IMR-90 (cell line): ENCODE results near the gene UBQLN1. TPM values are rescaled to one million over a fixed set of nuclear protein-coding genes. Genes with fewer than 3 reads are reported as not detected.

ENCODE experiments used
- ATAC-seq: fragments of 200-7000 bp; cut with Tn5 transposase; 2 replicates; pipeline ENCODE4 v1.9.1; 2020; ENCODE audit warnings: low read depth, mild to moderate bottlenecking, moderate library complexity
- Bru-seq: library from RNA; stranded (reverse); fragments of 400-500 nt; gene quantifications from one replicate; lab custom pipeline; 2021; lab: Mats Ljungman, UMichigan
- BruChase-seq, 2 experiments: library from RNA; stranded (reverse); fragments of 400-500 nt; gene quantifications; one replicate each; lab custom pipeline; 2021; lab: Mats Ljungman, UMichigan
- BruUV-seq: library from RNA; stranded (reverse); fragments of 400-500 nt; replicated peaks from 2 replicates; lab custom pipeline; 2021; lab: Mats Ljungman, UMichigan
- CTCF ChIA-PET: fragments of 300-600 bp; formaldehyde crosslinking; extraction: SDS; loops from one replicate; lab custom pipeline; 2021; ENCODE audit warnings: antibody characterized with exemption; lab: Yijun Ruan, JAX
- POLR2A ChIA-PET: fragments of 300-600 bp; sonication (Branson Sonifier 250); formaldehyde crosslinking; loops from one replicate; lab custom pipeline; 2022; ENCODE audit warnings: antibody characterized with exemption; ENCODE audit not compliant: unreplicated experiment; lab: Charles Lee
- DNase-seq: peaks from one replicate; pipeline ENCODE4 v3.0.0; 2013
- H2AFZ ChIP-seq: replicated peaks from 2 replicates; pipeline ENCODE3; 2013; ENCODE audit warnings: low read length, mild to moderate bottlenecking; ENCODE audit not compliant: poor library complexity
- H2AK5ac ChIP-seq: 2 replicates; pipeline ENCODE4 v1.6.1; 2013; ENCODE audit warnings: low read depth, low read length, inconsistent platforms
- H2AK9ac ChIP-seq: replicated peaks from 2 replicates; pipeline ENCODE3; 2013; ENCODE audit warnings: mild to moderate bottlenecking, low read depth, low read length, moderate library complexity; ENCODE audit not compliant: poor library complexity
- H2BK120ac ChIP-seq: 2 replicates; pipeline ENCODE4 v1.6.1; 2013; ENCODE audit warnings: low read depth, low read length, inconsistent platforms
- H2BK15ac ChIP-seq: 3 replicates; pipeline ENCODE4 v1.6.1; 2013; ENCODE audit warnings: low read depth, low read length, inconsistent platforms
- H2BK20ac ChIP-seq: 2 replicates; pipeline ENCODE4 v1.6.1; 2013; ENCODE audit warnings: low read depth, mild to moderate bottlenecking, inconsistent platforms, low read length, moderate library complexity
- H2BK5ac ChIP-seq: 2 replicates; pipeline ENCODE4 v1.6.1; 2013; ENCODE audit warnings: mild to moderate bottlenecking, low read depth, low read length, inconsistent platforms; ENCODE audit not compliant: poor library complexity, severe bottlenecking
- H3K14ac ChIP-seq: replicated peaks from 2 replicates; pipeline ENCODE4 v1.6.1; 2013; ENCODE audit warnings: low read depth, low read length, inconsistent platforms
- H3K18ac ChIP-seq: 2 replicates; pipeline ENCODE4 v1.6.1; 2013; ENCODE audit warnings: low read depth, low read length, control low read depth
- H3K23ac ChIP-seq: 2 replicates; pipeline ENCODE4 v1.6.1; 2013; ENCODE audit warnings: low read depth, low read length, inconsistent platforms
- H3K27ac ChIP-seq: 2 replicates; pipeline ENCODE4 v1.5.1; 2013; ENCODE audit warnings: mild to moderate bottlenecking, control low read depth, low read length; ENCODE audit not compliant: insufficient read depth
- H3K27me3 ChIP-seq: 2 replicates; pipeline ENCODE4 v1.6.1; 2013; ENCODE audit warnings: low read length; ENCODE audit not compliant: control insufficient read depth, insufficient read depth
- H3K36me3 ChIP-seq: 2 replicates; pipeline ENCODE4 v1.6.1; 2013; ENCODE audit warnings: low read length, mixed read lengths; ENCODE audit not compliant: control insufficient read depth, insufficient read depth
- H3K4ac ChIP-seq: 2 replicates; pipeline ENCODE4 v1.6.1; 2013; ENCODE audit warnings: low read depth, low read length, inconsistent platforms
- H3K4me1 ChIP-seq: 2 replicates; pipeline ENCODE4 v1.6.1; 2013; ENCODE audit warnings: low read length, mixed read lengths; ENCODE audit not compliant: control insufficient read depth, insufficient read depth
- H3K4me2 ChIP-seq: 2 replicates; pipeline ENCODE4 v1.6.1; 2013; ENCODE audit warnings: low read depth, mild to moderate bottlenecking, control low read depth, low read length, moderate library complexity
- H3K4me3 ChIP-seq: 2 replicates; pipeline ENCODE4 v1.5.1; 2013; ENCODE audit warnings: low read depth, mild to moderate bottlenecking, control low read depth, low read length, moderate library complexity; ENCODE audit not compliant: insufficient read depth
- H3K56ac ChIP-seq: 2 replicates; pipeline ENCODE4 v1.6.1; 2013; ENCODE audit warnings: low read length, inconsistent platforms; ENCODE audit not compliant: insufficient read depth; ENCODE audit errors: extremely low read depth
- H3K79me1 ChIP-seq, 2 experiments: 2 replicates each; pipeline ENCODE4 v1.6.1; 2013; ENCODE audit warnings: low read length in 2 of 2, inconsistent platforms in 1 of 2, low read depth in 1 of 2
- H3K9ac ChIP-seq: 2 replicates; pipeline ENCODE4 v1.6.1; 2013; ENCODE audit warnings: low read depth, low read length, control low read depth
- H3K9me1 ChIP-seq: 2 replicates; pipeline ENCODE4 v1.6.1; 2013; ENCODE audit warnings: low read length, inconsistent platforms; ENCODE audit not compliant: insufficient read depth
- H3K9me3 ChIP-seq: 2 replicates; pipeline ENCODE4 v1.6.1; 2013; ENCODE audit warnings: low read length; ENCODE audit not compliant: control insufficient read depth, insufficient read depth
- H4K20me1 ChIP-seq: 2 replicates; pipeline ENCODE4 v1.6.1; 2013; ENCODE audit warnings: low read length, inconsistent platforms; ENCODE audit not compliant: insufficient read depth
- H4K5ac ChIP-seq: 2 replicates; pipeline ENCODE4 v1.6.1; 2013; ENCODE audit warnings: mild to moderate bottlenecking, low read depth, low read length, control low read depth
- H4K8ac ChIP-seq, 2 experiments: 2 replicates each; pipeline ENCODE4 v1.6.1; 2013; ENCODE audit warnings: low read depth in 2 of 2, low read length in 2 of 2, control low read depth in 1 of 2, inconsistent platforms in 1 of 2
- H4K91ac ChIP-seq: 2 replicates; pipeline ENCODE4 v1.6.1; 2013; ENCODE audit warnings: low read depth, low read length, inconsistent platforms; ENCODE audit not compliant: insufficient read depth
- CEBPB ChIP-seq: IDR thresholded peaks from 2 replicates; pipeline ENCODE4 v1.6.1; 2012; ENCODE audit warnings: low read depth, low read length, improper control_type of control experiment
- CHD1 ChIP-seq: IDR thresholded peaks from 2 replicates; pipeline ENCODE4 v1.6.1; 2012; ENCODE audit warnings: low read depth, low read length, improper control_type of control experiment
- ELK1 ChIP-seq: fragments of 150-350 bp; IDR thresholded peaks from 2 replicates; pipeline ENCODE4 v1.6.1; 2016; ENCODE audit warnings: low read depth, mild to moderate bottlenecking, low read length, moderate library complexity, borderline replicate concordance
- FOS ChIP-seq: fragments of 150-350 bp; IDR thresholded peaks from 2 replicates; pipeline ENCODE4 v1.6.1; 2016; ENCODE audit warnings: low read depth, low read length
- MAZ ChIP-seq: IDR thresholded peaks from 2 replicates; pipeline ENCODE4 v1.6.1; 2012; ENCODE audit warnings: low read depth, mild to moderate bottlenecking, low read length, improper control_type of control experiment, moderate library complexity, borderline replicate concordance
- MXI1 ChIP-seq: IDR thresholded peaks from 2 replicates; pipeline ENCODE4 v1.6.1; 2012; ENCODE audit warnings: low read depth, mild to moderate bottlenecking, low read length, moderate library complexity, borderline replicate concordance
- NFE2L2 ChIP-seq: fragments of 150-350 bp; IDR thresholded peaks from 2 replicates; pipeline ENCODE4 v1.6.1; 2016; ENCODE audit warnings: low read depth, mild to moderate bottlenecking, low read length
- POLR2A ChIP-seq: IDR thresholded peaks from 2 replicates; pipeline ENCODE4 v1.6.1; 2012; ENCODE audit warnings: mild to moderate bottlenecking, low read depth, low read length
- WGBS, 2 experiments: methylation state at CpG; one replicate each; pipeline versions ENCODE4 v1.1.5 to v1.1.7; 2013; ENCODE audit warnings: missing lambda C conversion rate in 2 of 2; ENCODE audit not compliant: insufficient read length in 1 of 2; ENCODE audit errors: extremely low coverage in 2 of 2; 5-methylcytosine and 5-hydroxymethylcytosine counted together
- dilution Hi-C: fragments of 300-500 bp; cut with HindIII; formaldehyde crosslinking; loops from one replicate; pipeline ENCODE4 v1.14.3; 2018; ENCODE audit warnings: low sequenced_read_pairs; ENCODE audit not compliant: unreplicated experiment
- in situ Hi-C: fragments of 300-500 bp; cut with MboI; formaldehyde crosslinking; loops from 3 replicates; pipeline ENCODE4 v1.14.3; 2019; ENCODE audit warnings: low sequenced_read_pairs, inconsistent platforms, mixed read lengths
- intact Hi-C: fragments of 100-400 bp; cut with micrococcal nuclease; formaldehyde crosslinking; loops from 2 replicates; pipeline ENCODE4 v1.10.0; 2022
- long read RNA-seq: library from polyadenylated mRNA; unstranded; transcript quantifications from one replicate; pipeline ENCODE4 v2.0.0, GENCODE V29; 2021; ENCODE audit not compliant: unreplicated experiment
- polyA plus RNA-seq, 3 experiments: library from polyadenylated mRNA; depleted of rRNA; stranded (reverse); fragments of >200 nt; gene quantifications; 2 replicates each; pipeline ENCODE4 v1.2.3, GENCODE V29; 2012; ENCODE audit warnings: low replicate concordance in 1 of 3
- total RNA-seq: library from RNA; depleted of rRNA; stranded (reverse); fragments of >200 nt; gene quantifications from 2 replicates; pipeline ENCODE4 v1.2.3, GENCODE V29; 2012; rRNA removed

Gene UBQLN1
- total RNA-seq = 129 and 164 TPM in 2 replicates
- 66.4 and 74.3 TPM in 2 replicates for polyA plus RNA-seq (2012; rRNA removed)
- 29.3 and 30.0 TPM in 2 replicates for polyA plus RNA-seq (2012; cell fraction: cytosol; rRNA removed)
- polyA plus RNA-seq (2012; cell fraction: nucleus; rRNA removed; ENCODE audit: low replicate concordance) = 15.1 and 50.0 TPM in 2 replicates
- percentile 91 among the genes with signal in this experiment for Bru-seq, nascent RNA
- percentile 87 among the genes with signal in this experiment for BruChase-seq, experiment 1, labeled RNA remaining after a 6-hour chase
- percentile 87 among the genes with signal in this experiment for BruChase-seq, experiment 2, labeled RNA remaining after a 2-hour chase
- long read RNA-seq, full-length matches to known transcripts = 23 of 36 reads
- long read RNA-seq, partial matches to known transcripts = 1 of 36 reads
- long read RNA-seq, other reads (novel, unspliced or antisense) = 12 of 36 reads

GRCh38 chr9:83707768-83708514 lies at the start of gene UBQLN1:
Gene UBQLN1 (minus strand): TSS chr9:83707958. CDS start chr9:83707679, 279 bp downstream.
- DNase-seq = peak; percentile 94
- H2BK120ac ChIP-seq = peak within 1 kb of the TSS; percentile 98
- H3K18ac ChIP-seq = peak within 1 kb of the TSS; percentile 99
- dilution Hi-C loops (no loop called here), intact Hi-C loops (loop anchor here (5.0 to 10.0 kb wide), 2 partner anchors 109 to 277 kb away; partner anchors contain the start of genes GKAP1, HNRNPK and RMI1), in situ Hi-C loops (no loop called here)
- peak within 1 kb of the TSS; percentile 92 for H2AK9ac ChIP-seq
- no TSS peak for BruUV-seq
- H3K56ac ChIP-seq = peak within 1 kb of the TSS; percentile 99
- no peaks in the 10 kb centered on the region for H3K9me1 ChIP-seq
- peak within 1 kb of the TSS; percentile 96 to 99 for H4K8ac ChIP-seq
- H3K79me1 ChIP-seq = peaks cover 5 to 12% of the 10 kb centered on the region in 2 experiments; a peak in 2 of 4 replicates
- H3K4me2 ChIP-seq = peak within 1 kb of the TSS; percentile 98
- peaks cover 39% of the 10 kb centered on the region for H4K20me1 ChIP-seq
- peak within 1 kb of the TSS; percentile 96 for H3K23ac ChIP-seq
- ChIA-PET CTCF (interaction anchor here (0.8 kb wide), 1 partner anchor 464 kb away, joined by 3 read pairs; no protein-coding TSS in a partner anchor), POLR2A (no interaction called here)
- peak within 1 kb of the TSS; percentile 65; the same call in 1 of the 2 replicates for H2AK5ac ChIP-seq
- WGBS, 2 experiments = 0% methylated on average over 21 of the region's 67 CpGs; no CpG with 5 or more reads in 1 of the 2 experiments
- H4K91ac ChIP-seq = peak within 1 kb of the TSS; percentile 100
- peak within 1 kb of the TSS; percentile 65; the same call in 1 of the 2 replicates for H2BK20ac ChIP-seq
- H3K36me3 ChIP-seq = no peaks in the 10 kb centered on the region
- H3K14ac ChIP-seq = peak within 1 kb of the TSS; percentile 99
- peak within 1 kb of the TSS; percentile 97 for H2AFZ ChIP-seq
- peak within 1 kb of the TSS; percentile 99 for H4K5ac ChIP-seq
- H3K4ac ChIP-seq = peak within 1 kb of the TSS; percentile 99
- H3K9ac ChIP-seq = peak within 1 kb of the TSS; percentile 92
- peak within 1 kb of the TSS; percentile 97; the same call in 2 of the 3 replicates for H2BK15ac ChIP-seq
- no peaks in the 10 kb centered on the region for H3K4me1 ChIP-seq
- no peaks in the 10 kb centered on the region for H3K9me3 ChIP-seq
- no peak; the same call in 1 of the 2 replicates for TF ChIP-seq CHD1
- no peak for TF ChIP-seq CEBPB
- TF ChIP-seq MXI1 = peak; percentile 67; the same call in 1 of the 2 replicates
- TF ChIP-seq NFE2L2 = peak; percentile 42
- TF ChIP-seq FOS = no peak
- no peak for TF ChIP-seq ELK1
- peak; percentile 84; the same call in 1 of the 2 replicates for TF ChIP-seq POLR2A
- TF ChIP-seq MAZ = no peak; the same call in 1 of the 2 replicates
- peak; percentile 92 for ATAC-seq
- peak within 1 kb of the TSS; percentile 94 for H2BK5ac ChIP-seq
- no peaks in the 10 kb centered on the region for H3K27me3 ChIP-seq
- peak within 1 kb of the TSS; percentile 89 for H3K27ac ChIP-seq
- H3K4me3 ChIP-seq = peak within 1 kb of the TSS; percentile 82
